H9 (cell line): Measurements from ENCODE around the gene INTS1. TPM values are rescaled to one million over a fixed set of nuclear protein-coding genes. Genes with fewer than 3 reads are reported as not detected.

Source experiments
- DNase-seq: peaks from one replicate; pipeline ENCODE4 v3.0.0-alpha.2; 2017
- H2AFZ ChIP-seq: one replicate; pipeline ENCODE4 v1.6.1; 2013; ENCODE audit warnings: mild to moderate bottlenecking, low read length, control low read depth, moderate library complexity
- H2AK5ac ChIP-seq: 2 replicates; pipeline ENCODE4 v1.6.1; 2013; ENCODE audit warnings: low read length, control low read depth, mixed read lengths; ENCODE audit not compliant: insufficient read length
- H2BK120ac ChIP-seq: one replicate; pipeline ENCODE4 v1.6.1; 2013; ENCODE audit warnings: low read depth, mild to moderate bottlenecking, low read length, control low read depth, inconsistent platforms; ENCODE audit not compliant: poor library complexity, severe bottlenecking
- H2BK12ac ChIP-seq: 2 replicates; pipeline ENCODE4 v1.6.1; 2013; ENCODE audit warnings: low read length, control low read depth, mixed read lengths, low read depth; ENCODE audit not compliant: insufficient read length
- H2BK15ac ChIP-seq: 2 replicates; pipeline ENCODE4 v1.6.1; 2013; ENCODE audit warnings: low read depth, low read length, control low read depth
- H2BK20ac ChIP-seq: one replicate; pipeline ENCODE4 v1.6.1; 2013; ENCODE audit warnings: low read depth, mild to moderate bottlenecking, low read length, control low read depth, inconsistent platforms; ENCODE audit not compliant: poor library complexity, severe bottlenecking
- H2BK5ac ChIP-seq: 2 replicates; pipeline ENCODE4 v1.6.1; 2013; ENCODE audit warnings: low read length, control low read depth, mixed read lengths; ENCODE audit not compliant: insufficient read length
- H3K14ac ChIP-seq: 2 replicates; pipeline ENCODE4 v1.6.1; 2013; ENCODE audit warnings: low read length, control low read depth; ENCODE audit not compliant: insufficient read depth
- H3K18ac ChIP-seq: 2 replicates; pipeline ENCODE4 v1.6.1; 2013; ENCODE audit warnings: low read depth, mild to moderate bottlenecking, mixed read lengths, low read length, control low read depth; ENCODE audit not compliant: insufficient read length
- H3K23ac ChIP-seq: 2 replicates; pipeline ENCODE4 v1.6.1; 2013; ENCODE audit warnings: low read length, control low read depth, mixed read lengths, low read depth; ENCODE audit not compliant: insufficient read length
- H3K23me2 ChIP-seq: 2 replicates; pipeline ENCODE4 v1.6.1; 2013; ENCODE audit warnings: low read depth, mild to moderate bottlenecking, mixed read lengths, low read length, control low read depth; ENCODE audit not compliant: insufficient read length, poor library complexity, severe bottlenecking
- H3K27ac ChIP-seq: 2 replicates; pipeline ENCODE4 v1.5.1; 2013; ENCODE audit warnings: low read length, control low read depth, mixed read lengths, low read depth; ENCODE audit not compliant: insufficient read length
- H3K27me3 ChIP-seq: 2 replicates; pipeline ENCODE4 v1.6.1; 2013; ENCODE audit warnings: low read length, control low read depth, inconsistent platforms; ENCODE audit not compliant: insufficient read depth
- H3K4ac ChIP-seq: 2 replicates; pipeline ENCODE4 v1.6.1; 2013; ENCODE audit warnings: low read depth, mild to moderate bottlenecking, control low read depth, inconsistent platforms, low read length, moderate library complexity
- H3K4me1 ChIP-seq: 2 replicates; pipeline ENCODE4 v1.6.1; 2013; ENCODE audit warnings: low read length, control low read depth, inconsistent platforms; ENCODE audit not compliant: insufficient read depth
- H3K4me2 ChIP-seq: 2 replicates; pipeline ENCODE4 v1.6.1; 2013; ENCODE audit warnings: low read length, control low read depth, mixed read lengths; ENCODE audit not compliant: insufficient read length, insufficient read depth
- H3K56ac ChIP-seq: 2 replicates; pipeline ENCODE4 v1.6.1; 2013; ENCODE audit warnings: low read depth, mild to moderate bottlenecking, mixed read lengths, low read length, control low read depth; ENCODE audit not compliant: insufficient read length
- H3K79me1 ChIP-seq: 2 replicates; pipeline ENCODE4 v1.6.1; 2013; ENCODE audit warnings: low read depth, mild to moderate bottlenecking, moderate library complexity, low read length, control low read depth, inconsistent platforms; ENCODE audit not compliant: insufficient read depth, poor library complexity, severe bottlenecking
- H3K79me2 ChIP-seq: 2 replicates; pipeline ENCODE4 v1.6.1; 2013; ENCODE audit warnings: low read length, control low read depth, inconsistent platforms; ENCODE audit not compliant: insufficient read depth
- H3K9ac ChIP-seq: 2 replicates; pipeline ENCODE4 v1.6.1; 2013; ENCODE audit warnings: low read length, control low read depth, mixed read lengths; ENCODE audit not compliant: insufficient read length; ENCODE audit errors: extremely low read depth
- H3K9me3 ChIP-seq: one replicate; pipeline ENCODE4 v1.6.1; 2013; ENCODE audit warnings: low read depth, low read length, inconsistent platforms; ENCODE audit not compliant: control insufficient read depth
- H3T11ph ChIP-seq: one replicate; pipeline ENCODE4 v1.6.1; 2013; ENCODE audit warnings: mild to moderate bottlenecking, low read length, control low read depth, inconsistent platforms
- H4K20me1 ChIP-seq: one replicate; pipeline ENCODE4 v1.6.1; 2013; ENCODE audit not compliant: control insufficient read depth, insufficient read length, insufficient read depth
- H4K5ac ChIP-seq: 2 replicates; pipeline ENCODE4 v1.6.1; 2013; ENCODE audit warnings: low read depth, mild to moderate bottlenecking, mixed read lengths, low read length, control low read depth; ENCODE audit not compliant: insufficient read length
- H4K8ac ChIP-seq: replicated peaks from 2 replicates; pipeline ENCODE4 v1.6.1; 2013; ENCODE audit warnings: low read length, control low read depth, mixed read lengths, low read depth; ENCODE audit not compliant: insufficient read length
- H4K91ac ChIP-seq: 2 replicates; pipeline ENCODE4 v1.6.1; 2013; ENCODE audit warnings: low read depth, mild to moderate bottlenecking, moderate library complexity, mixed read lengths, low read length, control low read depth; ENCODE audit not compliant: insufficient read length
- H3K27ac Mint-ChIP-seq, 3 experiments: 2 replicates in 2 of 3; 3 replicates in 1 of 3; pipeline ENCODE4 v1.8.0; 2020 to 2021; ENCODE audit warnings: mixed read lengths in 3 of 3, mild to moderate bottlenecking in 1 of 3, moderate library complexity in 1 of 3
- H3K27me3 Mint-ChIP-seq: 2 replicates; pipeline ENCODE4 v1.8.0; 2021; ENCODE audit warnings: low read depth, mild to moderate bottlenecking, moderate library complexity, mixed read lengths
- H3K36me3 Mint-ChIP-seq, 3 experiments: 2 replicates in 2 of 3; 3 replicates in 1 of 3; pipeline ENCODE4 v1.8.0; 2020 to 2021; ENCODE audit warnings: low read depth in 3 of 3, mixed read lengths in 3 of 3; ENCODE audit not compliant: insufficient read depth in 1 of 3
- H3K4me1 Mint-ChIP-seq, 2 experiments: 2 replicates each; pipeline ENCODE4 v1.8.0; 2020; ENCODE audit warnings: mixed read lengths in 2 of 2
- H3K4me3 Mint-ChIP-seq, 2 experiments: 2 replicates in 1 of 2; 3 replicates in 1 of 2; pipeline ENCODE4 v1.8.0; 2020 to 2021; ENCODE audit warnings: mild to moderate bottlenecking in 2 of 2, mixed read lengths in 2 of 2, moderate library complexity in 1 of 2
- H3K9me3 Mint-ChIP-seq, 2 experiments: 2 replicates in 1 of 2; 3 replicates in 1 of 2; pipeline ENCODE4 v1.8.0; 2020; ENCODE audit warnings: mild to moderate bottlenecking in 2 of 2, mixed read lengths in 2 of 2, moderate library complexity in 1 of 2
- WGBS: extraction: QIAGEN DNeasy Blood & Tissue Kit; methylation state at CpG from one replicate; pipeline ENCODE4 v1.1.7; 2013; ENCODE audit warnings: missing lambda C conversion rate, low lambda C conversion rate, mixed read lengths; ENCODE audit not compliant: insufficient read length; ENCODE audit errors: extremely low coverage; 5-methylcytosine and 5-hydroxymethylcytosine counted together
- total RNA-seq: library from RNA; stranded (reverse); gene quantifications from 2 replicates; pipeline ENCODE4 v1.2.1, GENCODE V29; 2021
- TF ChIP-seq, protein P1 (sequence below): fragments of 200-600 bp; sonication (generic); conservative IDR thresholded peaks from 3 replicates; pipeline ENCODE4 v1.8.0; 2021; ENCODE audit warnings: antibody characterized with exemption, mild to moderate bottlenecking

Gene INTS1
- total RNA-seq, 1 experiment from 2014 or later = 133 TPM

DNA sequence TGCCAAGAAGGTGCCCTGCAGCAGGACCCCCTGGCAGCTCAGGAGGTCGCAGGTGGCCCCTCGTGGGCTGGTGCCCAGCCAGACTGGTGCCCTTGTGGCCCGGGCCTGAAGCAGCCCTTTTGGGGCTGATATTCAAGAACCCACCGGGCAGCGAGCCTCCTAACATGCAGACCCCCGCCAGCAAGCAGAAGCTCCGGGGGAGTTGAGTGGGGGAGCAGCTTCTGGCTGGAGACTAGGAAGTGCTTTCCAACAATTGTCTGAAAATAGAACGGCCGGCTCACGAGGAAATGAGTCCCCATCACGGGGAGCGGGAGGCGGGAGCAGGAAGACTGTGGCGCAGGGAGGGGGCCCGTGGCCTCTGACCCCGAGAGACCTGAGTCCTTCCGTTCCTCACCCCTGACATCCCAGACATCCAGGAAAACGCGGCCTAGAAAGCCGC is 9.5 kb upstream of the INTS1 start:
- Histone ChIP-seq H3K79me2 (no peaks in the 10 kb centered on the region), H2BK20ac (no peak overlapping the region), H3K27ac (no peak overlapping the region), H4K5ac (no peak overlapping the region), H2AFZ (no peak overlapping the region), H3K56ac (no peak overlapping the region), H2AK5ac (no peak overlapping the region), H3K4me1 (no peaks in the 10 kb centered on the region), H3K14ac (no peak overlapping the region), H3K23ac (no peak overlapping the region), H3K79me1 (no peaks in the 10 kb centered on the region), H2BK12ac (no peak overlapping the region), H4K20me1 (no peaks in the 10 kb centered on the region), H3T11ph (no peak overlapping the region), H3K18ac (no peak overlapping the region), H2BK120ac (no peak overlapping the region), H3K4me2 (no peak overlapping the region), H3K9ac (no peak overlapping the region), H3K27me3 (no peaks in the 10 kb centered on the region), H2BK15ac (no peak overlapping the region; the same call in 1 of the 2 replicates), H4K91ac (no peak overlapping the region), H3K9me3 (no peaks in the 10 kb centered on the region), H4K8ac (no peak overlapping the region), H3K23me2 (no peaks in the 10 kb centered on the region), H2BK5ac (no peak overlapping the region), H3K4ac (no peak overlapping the region)
- DNase-seq = no peak
- H3K27ac Mint-ChIP-seq = no peak overlapping the region
- peaks cover 2% of the 10 kb centered on the region for H3K27me3 Mint-ChIP-seq
- peaks cover 0 to 3% of the 10 kb centered on the region in 2 experiments; a peak in 2 of 4 replicates for H3K4me1 Mint-ChIP-seq
- no peaks in the 10 kb centered on the region for H3K36me3 Mint-ChIP-seq
- WGBS = no CpG with 5 or more reads among the region's 20 CpGs
- no peak overlapping the region for H3K4me3 Mint-ChIP-seq
- TF ChIP-seq, protein P1, sequence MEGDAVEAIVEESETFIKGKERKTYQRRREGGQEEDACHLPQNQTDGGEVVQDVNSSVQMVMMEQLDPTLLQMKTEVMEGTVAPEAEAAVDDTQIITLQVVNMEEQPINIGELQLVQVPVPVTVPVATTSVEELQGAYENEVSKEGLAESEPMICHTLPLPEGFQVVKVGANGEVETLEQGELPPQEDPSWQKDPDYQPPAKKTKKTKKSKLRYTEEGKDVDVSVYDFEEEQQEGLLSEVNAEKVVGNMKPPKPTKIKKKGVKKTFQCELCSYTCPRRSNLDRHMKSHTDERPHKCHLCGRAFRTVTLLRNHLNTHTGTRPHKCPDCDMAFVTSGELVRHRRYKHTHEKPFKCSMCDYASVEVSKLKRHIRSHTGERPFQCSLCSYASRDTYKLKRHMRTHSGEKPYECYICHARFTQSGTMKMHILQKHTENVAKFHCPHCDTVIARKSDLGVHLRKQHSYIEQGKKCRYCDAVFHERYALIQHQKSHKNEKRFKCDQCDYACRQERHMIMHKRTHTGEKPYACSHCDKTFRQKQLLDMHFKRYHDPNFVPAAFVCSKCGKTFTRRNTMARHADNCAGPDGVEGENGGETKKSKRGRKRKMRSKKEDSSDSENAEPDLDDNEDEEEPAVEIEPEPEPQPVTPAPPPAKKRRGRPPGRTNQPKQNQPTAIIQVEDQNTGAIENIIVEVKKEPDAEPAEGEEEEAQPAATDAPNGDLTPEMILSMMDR = no peak
- H3K9me3 Mint-ChIP-seq = no peaks in the 10 kb centered on the region
